SK-N-SH (cell line): ENCODE data around the gene XCR1. TPM values are rescaled to one million over a fixed set of nuclear protein-coding genes. Genes with fewer than 3 reads are reported as not detected.

Experiments used
- CTCF ChIA-PET: fragments of 300-600, 350-600 bp; formaldehyde crosslinking; extraction: SDS; loops from one replicate; lab custom pipeline; 2021; lab: Yijun Ruan, JAX
- POLR2A ChIA-PET: fragments of 350-600 bp; sonication (Branson Sonifier 250); formaldehyde crosslinking; extraction: SDS; loops from one replicate; lab custom pipeline; 2020; ENCODE audit warnings: antibody characterized with exemption, inconsistent platforms; lab: Yijun Ruan, JAX
- DNase-seq: peaks from one replicate; pipeline ENCODE4 v3.0.0; 2012
- H2AFZ ChIP-seq: fragments of 200-600 bp; sonication (generic); 2 replicates; pipeline ENCODE4 v1.8.1; 2016; ENCODE audit warnings: antibody characterized with exemption, mild to moderate bottlenecking, low read depth
- H3F3A ChIP-seq: fragments of 200-600 bp; sonication (generic); replicated peaks from 2 replicates; pipeline ENCODE3; 2016; ENCODE audit warnings: antibody characterized with exemption, mild to moderate bottlenecking; ENCODE audit not compliant: insufficient read depth
- H3K27ac ChIP-seq, 2 experiments: fragments of 200-500 bp in 1 of 2; fragments of 200-600 bp in 1 of 2; sonication (Bioruptor generic) in 1 of 2; sonication (generic), shearing (Covaris generic) in 1 of 2; 2 replicates each; pipeline versions ENCODE4 v1.5.1 to v1.6.1; 2014 to 2016; ENCODE audit warnings: low read depth in 2 of 2, inconsistent platforms in 1 of 2, low read length in 1 of 2, mild to moderate bottlenecking in 1 of 2, mixed read lengths in 1 of 2
- H3K27me3 ChIP-seq: fragments of 200-600 bp; sonication (generic), shearing (Covaris generic); 2 replicates; pipeline ENCODE4 v1.6.1; 2016; ENCODE audit warnings: mixed run types; ENCODE audit not compliant: insufficient read depth
- H3K36me3 ChIP-seq, 2 experiments: fragments of 200-500 bp in 1 of 2; fragments of 200-600 bp in 1 of 2; sonication (Bioruptor generic) in 1 of 2; sonication (generic) in 1 of 2; replicated peaks in 1 of 2; 2 replicates each; pipeline versions ENCODE3 to v1.5.1; 2014 to 2016; ENCODE audit warnings: low read length in 1 of 2, mild to moderate bottlenecking in 1 of 2; ENCODE audit not compliant: insufficient read depth in 2 of 2, control insufficient read depth in 1 of 2
- H3K4me1 ChIP-seq, 2 experiments: fragments of 200-500 bp in 1 of 2; fragments of 200-600 bp in 1 of 2; sonication (Bioruptor generic) in 1 of 2; sonication (generic), shearing (Covaris generic) in 1 of 2; 2 replicates each; pipeline versions ENCODE4 v1.5.1 to v1.6.1; 2014 to 2016; ENCODE audit warnings: low read depth in 1 of 2, low read length in 1 of 2, mixed run types in 1 of 2; ENCODE audit not compliant: insufficient read depth in 2 of 2, control insufficient read depth in 1 of 2
- H3K4me2 ChIP-seq: fragments of 200-600 bp; sonication (generic), shearing (Covaris generic); 2 replicates; pipeline ENCODE4 v1.6.1; 2017; ENCODE audit warnings: mixed run types
- H3K4me3 ChIP-seq, 2 experiments: fragments of 200-500 bp in 1 of 2; fragments of 200-600 bp in 1 of 2; sonication (Bioruptor generic) in 1 of 2; sonication (generic), shearing (Covaris generic) in 1 of 2; 2 replicates each; pipeline versions ENCODE4 v1.5.1 to v1.8.1; 2014 to 2016; ENCODE audit warnings: low read depth in 2 of 2, inconsistent platforms in 1 of 2, low read length in 1 of 2, mild to moderate bottlenecking in 1 of 2, mixed read lengths in 1 of 2, moderate library complexity in 1 of 2
- H3K79me2 ChIP-seq: fragments of 200-600 bp; sonication (generic); 2 replicates; pipeline ENCODE4 v1.8.1; 2017; ENCODE audit warnings: mild to moderate bottlenecking; ENCODE audit not compliant: insufficient read depth
- H3K9ac ChIP-seq: fragments of 200-600 bp; sonication (generic); 2 replicates; pipeline ENCODE4 v1.6.1; 2017; ENCODE audit warnings: mixed run types
- H3K9me2 ChIP-seq: fragments of 200-600 bp; sonication (generic); 2 replicates; pipeline ENCODE4 v1.6.1; 2017; ENCODE audit warnings: mixed run types
- H3K9me3 ChIP-seq: fragments of 200-600 bp; sonication (generic); 2 replicates; pipeline ENCODE4 v1.6.1; 2017; ENCODE audit warnings: mixed run types, mild to moderate bottlenecking, moderate library complexity
- H4K20me1 ChIP-seq: fragments of 200-600 bp; sonication (generic); 2 replicates; pipeline ENCODE4 v1.6.1; 2017; ENCODE audit warnings: mild to moderate bottlenecking, mixed run types; ENCODE audit not compliant: insufficient read depth
- ELF1 ChIP-seq: IDR thresholded peaks from 2 replicates; pipeline ENCODE4 v1.4.0; 2012
- EZH2phosphoT487 ChIP-seq: fragments of 200-600 bp; sonication (generic); IDR thresholded peaks from 2 replicates; pipeline ENCODE4 v1.6.1; 2017; ENCODE audit warnings: low read depth, mixed run types, mild to moderate bottlenecking, antibody characterized with exemption, moderate library complexity, borderline replicate concordance
- FOXJ3 ChIP-seq: sonication (generic); formaldehyde crosslinking; IDR thresholded peaks from 2 replicates; pipeline ENCODE4 v1.5.1; 2020; ENCODE audit warnings: mild to moderate bottlenecking, missing genetic modification reagents
- FOXM1 ChIP-seq: IDR thresholded peaks from 2 replicates; pipeline ENCODE4 v1.4.0; 2012; ENCODE audit warnings: low read depth, mild to moderate bottlenecking
- JUND ChIP-seq: IDR thresholded peaks from 2 replicates; pipeline ENCODE4 v1.4.0; 2012
- MEF2A ChIP-seq: IDR thresholded peaks from 2 replicates; pipeline ENCODE4 v1.4.0; 2012; ENCODE audit warnings: low read depth, borderline replicate concordance
- MXI1 ChIP-seq: IDR thresholded peaks from 2 replicates; pipeline ENCODE4 v1.6.1; 2012; ENCODE audit warnings: mild to moderate bottlenecking, low read depth, low read length, improper control_type of control experiment
- NFIC ChIP-seq: IDR thresholded peaks from 2 replicates; pipeline ENCODE4 v1.4.0; 2012; ENCODE audit warnings: borderline replicate concordance
- RAD21 ChIP-seq: IDR thresholded peaks from 2 replicates; pipeline ENCODE4 v1.6.1; 2012; ENCODE audit warnings: mild to moderate bottlenecking, low read length
- RCOR1 ChIP-seq: fragments of 150-350 bp; IDR thresholded peaks from 2 replicates; pipeline ENCODE4 v1.6.1; 2017; ENCODE audit warnings: antibody characterized with exemption, low read length
- RFX5 ChIP-seq: IDR thresholded peaks from 2 replicates; pipeline ENCODE4 v1.6.1; 2012; ENCODE audit warnings: mild to moderate bottlenecking, improper control_type of control experiment, low read length
- RXRA ChIP-seq: IDR thresholded peaks from 2 replicates; pipeline ENCODE4 v1.4.0; 2012; ENCODE audit warnings: low read depth, mild to moderate bottlenecking, borderline replicate concordance
- TAF1 ChIP-seq: IDR thresholded peaks from 2 replicates; pipeline ENCODE4 v1.6.1; 2012; ENCODE audit warnings: low read depth, mild to moderate bottlenecking, low read length, moderate library complexity, borderline replicate concordance
- TEAD4 ChIP-seq: IDR thresholded peaks from 2 replicates; pipeline ENCODE4 v1.4.0; 2012; ENCODE audit warnings: mild to moderate bottlenecking, borderline replicate concordance; ENCODE audit not compliant: insufficient read depth
- WGBS: methylation state at CpG from one replicate; pipeline ENCODE4 v1.1.6; 2017; ENCODE audit warnings: low lambda C conversion rate; 5-methylcytosine and 5-hydroxymethylcytosine counted together
- polyA plus RNA-seq, 3 experiments: library from polyadenylated mRNA; depleted of rRNA; stranded (reverse); fragments of >200 nt; gene quantifications; 2 replicates each; pipeline ENCODE4 v1.2.3, GENCODE V29; 2012
- TF ChIP-seq, protein P1 (sequence below): fragments of 150-350 bp; IDR thresholded peaks from 2 replicates; pipeline ENCODE4 v1.6.1; 2016; ENCODE audit warnings: mild to moderate bottlenecking, low read depth, low read length
- TF ChIP-seq, protein P2 (sequence below): fragments of 200-600 bp; sonication (generic); IDR thresholded peaks from 2 replicates; pipeline ENCODE4 v1.6.1; 2017; ENCODE audit warnings: antibody characterized with exemption, mild to moderate bottlenecking, moderate library complexity
- TF ChIP-seq, protein P3 (sequence below): IDR thresholded peaks from 2 replicates; pipeline ENCODE4; 2012
- TF ChIP-seq, protein P4 (sequence below): IDR thresholded peaks from 2 replicates; pipeline ENCODE4 v1.4.0; 2012; ENCODE audit warnings: low read depth

Gene XCR1
- polyA plus RNA-seq, 1 of the 3 experiments (the other 2 are of a cell fraction), result not detected

DNA sequence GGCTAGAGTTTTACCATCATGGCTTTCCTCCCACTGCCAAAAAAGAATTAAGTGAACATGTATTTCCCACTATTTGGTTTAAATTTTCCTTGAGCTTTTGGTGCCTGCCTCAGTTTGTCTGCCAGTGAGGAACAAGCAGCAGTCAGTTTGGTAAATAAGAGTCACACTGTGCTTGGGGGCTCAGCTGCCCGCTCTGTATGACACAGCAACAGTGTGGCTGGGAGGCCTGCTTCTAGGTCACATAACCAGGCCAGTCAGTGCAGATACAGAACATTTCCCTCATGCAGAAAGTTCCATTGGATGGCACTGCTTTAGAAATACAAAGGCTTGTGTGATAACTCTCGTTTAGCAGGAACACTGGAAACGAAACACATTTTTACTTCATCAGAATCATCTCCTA is 57.3 kb downstream of the XCR1 start:
- DNase-seq, result no peak
- no peak overlapping the region for H3K4me3 ChIP-seq
- 98% methylated on average over 3 of the region's 3 CpGs for WGBS
- H4K20me1 ChIP-seq, result no peaks in the 10 kb centered on the region
- peaks cover 0 to 4% of the 10 kb centered on the region in 2 experiments; a peak in 3 of 4 replicates for H3K4me1 ChIP-seq
- no peak for TF ChIP-seq EZH2phosphoT487
- no peak for TF ChIP-seq RCOR1
- TF ChIP-seq, protein P1, sequence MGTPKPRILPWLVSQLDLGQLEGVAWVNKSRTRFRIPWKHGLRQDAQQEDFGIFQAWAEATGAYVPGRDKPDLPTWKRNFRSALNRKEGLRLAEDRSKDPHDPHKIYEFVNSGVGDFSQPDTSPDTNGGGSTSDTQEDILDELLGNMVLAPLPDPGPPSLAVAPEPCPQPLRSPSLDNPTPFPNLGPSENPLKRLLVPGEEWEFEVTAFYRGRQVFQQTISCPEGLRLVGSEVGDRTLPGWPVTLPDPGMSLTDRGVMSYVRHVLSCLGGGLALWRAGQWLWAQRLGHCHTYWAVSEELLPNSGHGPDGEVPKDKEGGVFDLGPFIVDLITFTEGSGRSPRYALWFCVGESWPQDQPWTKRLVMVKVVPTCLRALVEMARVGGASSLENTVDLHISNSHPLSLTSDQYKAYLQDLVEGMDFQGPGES, result no peak
- TF ChIP-seq, protein P2, sequence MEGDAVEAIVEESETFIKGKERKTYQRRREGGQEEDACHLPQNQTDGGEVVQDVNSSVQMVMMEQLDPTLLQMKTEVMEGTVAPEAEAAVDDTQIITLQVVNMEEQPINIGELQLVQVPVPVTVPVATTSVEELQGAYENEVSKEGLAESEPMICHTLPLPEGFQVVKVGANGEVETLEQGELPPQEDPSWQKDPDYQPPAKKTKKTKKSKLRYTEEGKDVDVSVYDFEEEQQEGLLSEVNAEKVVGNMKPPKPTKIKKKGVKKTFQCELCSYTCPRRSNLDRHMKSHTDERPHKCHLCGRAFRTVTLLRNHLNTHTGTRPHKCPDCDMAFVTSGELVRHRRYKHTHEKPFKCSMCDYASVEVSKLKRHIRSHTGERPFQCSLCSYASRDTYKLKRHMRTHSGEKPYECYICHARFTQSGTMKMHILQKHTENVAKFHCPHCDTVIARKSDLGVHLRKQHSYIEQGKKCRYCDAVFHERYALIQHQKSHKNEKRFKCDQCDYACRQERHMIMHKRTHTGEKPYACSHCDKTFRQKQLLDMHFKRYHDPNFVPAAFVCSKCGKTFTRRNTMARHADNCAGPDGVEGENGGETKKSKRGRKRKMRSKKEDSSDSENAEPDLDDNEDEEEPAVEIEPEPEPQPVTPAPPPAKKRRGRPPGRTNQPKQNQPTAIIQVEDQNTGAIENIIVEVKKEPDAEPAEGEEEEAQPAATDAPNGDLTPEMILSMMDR, result no peak
- no peak for TF ChIP-seq RFX5
- no peak for TF ChIP-seq TEAD4
- no peak for TF ChIP-seq MEF2A
- no peak for TF ChIP-seq FOXM1
- no peak for TF ChIP-seq RXRA
- TF ChIP-seq RAD21, result no peak
- no peak for TF ChIP-seq TAF1
- no peak for TF ChIP-seq ELF1
- TF ChIP-seq MXI1, result no peak
- TF ChIP-seq NFIC, result no peak
- no peaks in the 10 kb centered on the region for H3K27me3 ChIP-seq
- CTCF ChIA-PET, result interaction anchor here (8.4 kb wide), 1 partner anchor 109 kb away, joined by 60 read pairs; no protein-coding TSS in a partner anchor
- H3K36me3 ChIP-seq, result peaks cover 0 to 49% of the 10 kb centered on the region in 2 experiments
- no peaks in the 10 kb centered on the region for H3K9me3 ChIP-seq
- POLR2A ChIA-PET, result no interaction called here
- peaks cover 16% of the 10 kb centered on the region for H3F3A ChIP-seq
- no peak overlapping the region for H3K9ac ChIP-seq
- no peaks in the 10 kb centered on the region for H3K79me2 ChIP-seq
- no peaks in the 10 kb centered on the region for H3K9me2 ChIP-seq
- H3K4me2 ChIP-seq, result no peak overlapping the region
- H2AFZ ChIP-seq, result no peak overlapping the region
- no peak overlapping the region for H3K27ac ChIP-seq

DNA sequence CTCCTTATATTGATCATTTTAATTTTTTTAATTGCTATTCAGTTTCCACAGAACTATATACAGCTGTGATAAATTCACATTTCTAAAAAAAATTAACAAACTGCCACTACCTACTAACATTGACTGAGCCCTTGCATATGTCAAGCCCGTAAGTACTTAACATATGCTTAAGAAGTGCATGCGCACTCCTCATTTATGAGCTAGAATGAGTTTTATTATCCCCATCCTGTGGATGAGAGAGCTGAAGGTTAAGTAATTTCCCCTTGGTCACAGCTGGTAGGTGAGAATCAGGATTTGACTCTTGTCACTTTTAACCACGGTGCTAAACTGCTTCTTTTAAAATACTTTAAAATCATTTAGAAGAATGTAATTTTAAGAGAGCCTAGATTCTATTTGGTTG is 58.2 kb downstream of the XCR1 start:
- no peak for DNase-seq
- H2AFZ ChIP-seq, result no peak overlapping the region
- H3K9me3 ChIP-seq, result no peaks in the 10 kb centered on the region
- no peaks in the 10 kb centered on the region for H3K79me2 ChIP-seq
- H3K27ac ChIP-seq, result no peak overlapping the region; a peak in 1 of 4 replicates
- peaks cover 0 to 4% of the 10 kb centered on the region in 2 experiments; a peak in 3 of 4 replicates for H3K4me1 ChIP-seq
- no peak overlapping the region for H3K4me2 ChIP-seq
- no peak for TF ChIP-seq RFX5
- TF ChIP-seq FOXJ3, result no peak
- no peak for TF ChIP-seq JUND
- TF ChIP-seq, protein P3, sequence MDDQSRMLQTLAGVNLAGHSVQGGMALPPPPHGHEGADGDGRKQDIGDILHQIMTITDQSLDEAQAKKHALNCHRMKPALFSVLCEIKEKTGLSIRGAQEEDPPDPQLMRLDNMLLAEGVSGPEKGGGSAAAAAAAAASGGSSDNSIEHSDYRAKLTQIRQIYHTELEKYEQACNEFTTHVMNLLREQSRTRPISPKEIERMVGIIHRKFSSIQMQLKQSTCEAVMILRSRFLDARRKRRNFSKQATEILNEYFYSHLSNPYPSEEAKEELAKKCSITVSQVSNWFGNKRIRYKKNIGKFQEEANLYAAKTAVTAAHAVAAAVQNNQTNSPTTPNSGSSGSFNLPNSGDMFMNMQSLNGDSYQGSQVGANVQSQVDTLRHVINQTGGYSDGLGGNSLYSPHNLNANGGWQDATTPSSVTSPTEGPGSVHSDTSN, result no peak
- TF ChIP-seq, protein P4, sequence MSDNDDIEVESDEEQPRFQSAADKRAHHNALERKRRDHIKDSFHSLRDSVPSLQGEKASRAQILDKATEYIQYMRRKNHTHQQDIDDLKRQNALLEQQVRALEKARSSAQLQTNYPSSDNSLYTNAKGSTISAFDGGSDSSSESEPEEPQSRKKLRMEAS, result no peak
- TF ChIP-seq MXI1, result no peak
- TF ChIP-seq, protein P1, result no peak
- no peak for TF ChIP-seq TEAD4
- peaks cover 0 to 53% of the 10 kb centered on the region in 2 experiments for H3K36me3 ChIP-seq
- WGBS, result 82% methylated on average over 3 of the region's 3 CpGs
- H3K4me3 ChIP-seq, result no peak overlapping the region
- H3K9me2 ChIP-seq, result no peaks in the 10 kb centered on the region
- ChIA-PET CTCF (interaction anchor here (8.4 kb wide), 1 partner anchor 109 kb away, joined by 60 read pairs; no protein-coding TSS in a partner anchor), POLR2A (interaction anchor here (0.8 kb wide), 1 partner anchor 12 kb away, joined by 3 read pairs; no protein-coding TSS in a partner anchor)
- H3K9ac ChIP-seq, result no peak overlapping the region
- peaks cover 16% of the 10 kb centered on the region for H3F3A ChIP-seq
- no peaks in the 10 kb centered on the region for H4K20me1 ChIP-seq
- H3K27me3 ChIP-seq, result no peaks in the 10 kb centered on the region
